ENCODE data around the gene WNT4. TPM values are rescaled to one million over a fixed set of nuclear protein-coding genes. Genes with fewer than 3 reads are reported as not detected.
A peak's percentile ranks its signal among the peaks of the same experiment; 100 is the strongest.

The WNT4 gene
- not detected for total RNA-seq

DNA sequence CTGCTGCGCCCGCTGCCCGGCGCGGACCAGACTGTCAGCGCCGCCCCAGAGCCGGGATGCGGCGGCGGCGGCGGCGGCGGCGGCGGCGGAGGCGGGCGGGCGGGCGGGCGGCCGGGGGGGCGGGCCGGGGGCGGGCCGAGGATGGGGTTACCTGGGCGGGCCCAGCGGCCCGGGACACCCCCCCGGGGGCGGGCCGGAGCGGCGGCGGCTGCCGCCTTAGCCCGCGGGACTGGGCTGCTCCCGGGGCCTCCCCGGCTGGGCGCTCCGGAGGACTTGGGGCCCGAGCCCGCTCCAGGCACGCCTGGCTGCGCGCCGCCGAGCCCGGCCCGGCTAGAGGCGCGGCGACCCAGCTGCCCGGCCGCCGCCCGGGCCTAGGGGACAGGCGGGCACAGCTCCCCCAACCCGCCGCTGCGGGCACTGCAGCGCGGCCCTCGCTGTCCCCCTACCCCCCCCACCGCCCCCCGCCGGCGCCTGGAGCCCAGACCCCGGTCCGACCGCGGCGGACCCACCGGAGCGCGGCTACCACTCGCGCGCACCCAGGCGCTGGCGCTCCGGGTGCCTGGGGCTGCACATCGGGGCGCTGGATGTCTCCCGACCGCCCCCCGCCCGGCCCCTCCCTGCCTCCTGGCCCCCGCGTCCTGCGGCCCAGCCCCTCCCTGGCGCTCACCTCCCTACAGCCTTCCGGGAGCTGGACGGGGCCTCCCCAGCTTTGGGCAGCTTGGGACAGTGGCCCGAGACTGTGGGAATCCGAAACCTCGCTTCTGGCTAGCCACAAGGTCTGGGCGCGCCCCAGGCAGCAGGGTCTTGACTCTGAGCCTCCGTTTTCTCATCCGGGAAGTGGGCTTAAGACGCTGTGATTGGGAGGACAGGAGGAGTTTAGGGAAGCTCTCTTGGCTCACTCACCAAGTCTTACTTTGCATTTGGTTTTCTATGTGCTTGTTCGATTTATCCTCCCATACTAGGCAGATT, at the start of gene WNT4:
TSS of gene WNT4 (minus strand) at position 33 of the 969 bp plus-strand sequence. CDS start 175 bp downstream, outside the sequence.
- Mint-ChIP-seq H3K9me3 (no peaks in the 10 kb centered on the region), H3K27me3 (ENCODE audit: low read depth) (peaks cover 59% of the 10 kb centered on the region), H3K4me1 (ENCODE audit: low read depth) (peaks cover 8% of the 10 kb centered on the region), H3K4me3 (peak within 1 kb of the TSS; percentile 73), H3K36me3 (ENCODE audit: insufficient read depth) (no peaks in the 10 kb centered on the region)
- ATAC-seq, result peak; percentile 62 to 74
- no peak for DNase-seq

DNA sequence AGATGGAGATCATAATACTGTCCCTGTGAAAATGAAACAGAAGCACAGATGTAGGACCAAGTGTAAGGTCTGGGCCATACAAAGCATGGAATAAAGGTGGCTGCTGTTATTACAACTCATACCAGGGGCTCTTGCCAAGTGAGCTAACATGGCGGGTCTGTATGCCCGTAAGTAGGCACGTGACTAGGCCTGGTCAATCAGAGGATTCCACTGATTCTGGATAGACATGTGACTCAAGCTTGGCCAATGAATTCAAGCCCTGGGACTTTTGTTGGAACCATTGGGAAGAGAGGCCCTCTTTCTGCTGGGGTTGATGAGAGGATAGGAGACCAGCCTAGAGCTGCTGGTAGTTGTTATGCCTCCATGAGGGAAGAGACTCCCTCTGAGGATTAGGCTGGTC, 47.8 kb upstream of the WNT4 start:
- DNase-seq, result no peak
- ATAC-seq, result no peak
- Mint-ChIP-seq H3K36me3 (ENCODE audit: insufficient read depth) (no peaks in the 10 kb centered on the region), H3K27me3 (ENCODE audit: low read depth) (peaks cover 16% of the 10 kb centered on the region), H3K4me3 (no peak overlapping the region), H3K4me1 (ENCODE audit: low read depth) (no peaks in the 10 kb centered on the region), H3K9me3 (no peaks in the 10 kb centered on the region)

DNA sequence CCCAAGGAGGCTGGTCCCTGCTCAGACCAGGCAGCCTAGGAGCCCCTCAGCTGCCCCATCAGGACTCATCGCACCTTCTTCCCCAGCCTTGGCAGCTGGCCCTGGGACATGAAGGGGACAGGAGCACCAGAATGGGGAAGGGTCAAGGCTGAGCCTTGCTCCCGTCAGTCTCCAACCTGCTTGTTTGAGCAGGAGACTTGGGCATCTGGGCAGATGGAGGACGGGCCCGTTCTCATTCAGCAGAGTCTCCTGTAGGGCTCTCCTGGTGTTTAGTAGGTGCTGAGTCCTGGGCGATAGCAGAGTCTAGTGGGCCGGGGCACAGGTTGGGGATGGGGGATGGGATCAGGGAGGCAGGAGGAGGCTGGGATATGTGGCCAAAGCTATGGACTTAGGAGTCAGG, 47.4 kb upstream of the WNT4 start:
- no peak for ATAC-seq
- DNase-seq, result no peak
- H3K36me3 Mint-ChIP-seq (ENCODE audit: insufficient read depth), result no peaks in the 10 kb centered on the region
- H3K27me3 Mint-ChIP-seq (ENCODE audit: low read depth), result peaks cover 19% of the 10 kb centered on the region
- no peaks in the 10 kb centered on the region for H3K4me1 Mint-ChIP-seq (ENCODE audit: low read depth)
- no peak overlapping the region for H3K4me3 Mint-ChIP-seq
- no peaks in the 10 kb centered on the region for H3K9me3 Mint-ChIP-seq

DNA sequence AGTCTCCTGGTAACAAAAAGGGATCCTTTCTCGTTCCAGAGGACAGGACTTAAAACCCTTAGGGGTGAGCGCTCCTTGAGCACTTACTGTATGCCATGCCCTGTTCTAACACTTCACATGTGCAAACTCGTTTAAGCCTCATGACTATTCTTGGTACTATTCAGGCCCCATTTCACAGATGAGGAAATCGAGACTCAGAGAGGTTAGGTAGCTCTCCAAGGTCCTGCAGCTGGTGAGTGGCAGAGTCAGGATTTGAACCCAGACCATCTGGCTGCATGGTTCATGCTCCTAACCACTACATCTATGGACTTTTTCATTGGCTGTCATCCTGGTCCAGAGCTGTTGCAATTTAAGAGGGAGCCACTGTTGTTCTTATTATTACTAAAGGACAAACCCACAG, 46.7 kb upstream of the WNT4 start:
- no peak for DNase-seq
- peaks cover 19% of the 10 kb centered on the region for H3K27me3 Mint-ChIP-seq (ENCODE audit: low read depth)
- no peaks in the 10 kb centered on the region for H3K36me3 Mint-ChIP-seq (ENCODE audit: insufficient read depth)
- no peak overlapping the region for H3K4me3 Mint-ChIP-seq
- ATAC-seq, result no peak
- H3K4me1 Mint-ChIP-seq (ENCODE audit: low read depth), result no peaks in the 10 kb centered on the region
- no peaks in the 10 kb centered on the region for H3K9me3 Mint-ChIP-seq

DNA sequence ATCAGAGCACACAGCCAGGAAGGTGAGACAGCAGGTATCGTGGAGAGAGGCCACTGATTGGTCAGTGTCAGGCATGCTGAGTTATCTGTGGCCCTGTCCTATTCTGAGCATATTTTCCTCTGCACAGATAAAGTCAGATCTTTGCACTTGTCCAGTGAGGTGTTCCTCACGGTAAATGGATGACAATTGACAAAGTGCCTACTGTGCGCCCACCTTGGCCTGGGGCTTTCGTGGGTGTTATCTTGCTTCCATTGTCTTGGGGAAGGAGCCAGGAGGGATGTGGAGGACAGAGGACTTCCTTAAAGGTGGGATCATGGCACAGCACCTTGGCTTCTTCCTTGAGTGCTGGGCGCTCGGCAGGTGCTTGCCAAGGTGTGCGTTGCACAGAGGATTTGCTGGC, 46.0 kb upstream of the WNT4 start:
- DNase-seq, result no peak
- H3K9me3 Mint-ChIP-seq, result no peaks in the 10 kb centered on the region
- no peak overlapping the region for H3K4me3 Mint-ChIP-seq
- H3K27me3 Mint-ChIP-seq (ENCODE audit: low read depth), result peaks cover 23% of the 10 kb centered on the region
- no peaks in the 10 kb centered on the region for H3K36me3 Mint-ChIP-seq (ENCODE audit: insufficient read depth)
- ATAC-seq, result no peak
- H3K4me1 Mint-ChIP-seq (ENCODE audit: low read depth), result no peaks in the 10 kb centered on the region

DNA sequence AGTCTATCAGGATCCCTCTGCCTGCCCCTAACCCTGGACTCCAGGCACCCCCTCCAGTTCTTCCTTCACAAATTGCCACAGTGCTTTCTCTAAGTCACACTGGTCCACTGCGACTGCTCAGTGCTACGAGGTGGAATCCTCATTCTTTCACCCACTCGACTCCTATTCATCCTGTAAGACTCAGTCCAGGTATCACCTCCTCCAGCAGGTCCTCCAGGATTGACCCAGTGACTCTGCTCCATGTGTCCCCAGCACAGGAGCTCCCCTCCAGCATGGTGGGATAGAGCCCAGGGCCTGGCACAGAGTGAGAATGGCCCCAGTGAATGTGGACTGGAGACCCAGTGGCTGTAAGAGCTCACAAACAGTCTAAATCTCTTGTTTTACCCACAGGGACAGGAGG, 45.5 kb upstream of the WNT4 start:
- Mint-ChIP-seq H3K4me1 (ENCODE audit: low read depth) (no peaks in the 10 kb centered on the region), H3K9me3 (no peaks in the 10 kb centered on the region), H3K4me3 (no peak overlapping the region), H3K27me3 (ENCODE audit: low read depth) (peaks cover 23% of the 10 kb centered on the region), H3K36me3 (ENCODE audit: insufficient read depth) (no peaks in the 10 kb centered on the region)
- no peak for DNase-seq
- ATAC-seq, result no peak

DNA sequence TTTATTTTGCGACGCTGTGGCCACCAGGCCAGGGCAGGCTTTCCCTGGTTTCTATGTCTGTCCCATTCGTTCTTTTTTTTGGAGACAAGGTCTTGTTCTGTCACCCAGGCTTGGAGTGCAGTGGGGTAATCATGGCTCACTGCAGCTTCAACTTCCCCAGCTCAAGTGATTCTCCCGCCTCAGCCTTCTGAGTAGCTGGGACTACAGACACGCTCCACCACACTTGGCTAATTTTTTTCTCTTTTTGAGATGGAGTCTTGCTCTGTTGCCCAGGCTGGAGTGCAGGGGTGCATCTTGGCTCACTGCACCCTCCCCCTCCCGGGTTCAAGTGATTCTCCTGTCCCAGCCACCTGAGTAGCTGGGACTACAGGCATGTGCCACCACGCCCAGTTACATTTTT, 43.4 kb upstream of the WNT4 start:
- H3K36me3 Mint-ChIP-seq (ENCODE audit: insufficient read depth), result no peaks in the 10 kb centered on the region
- H3K9me3 Mint-ChIP-seq, result no peaks in the 10 kb centered on the region
- DNase-seq, result no peak
- H3K4me3 Mint-ChIP-seq, result no peak overlapping the region
- no peaks in the 10 kb centered on the region for H3K4me1 Mint-ChIP-seq (ENCODE audit: low read depth)
- no peak for ATAC-seq
- H3K27me3 Mint-ChIP-seq (ENCODE audit: low read depth), result peaks cover 31% of the 10 kb centered on the region

DNA sequence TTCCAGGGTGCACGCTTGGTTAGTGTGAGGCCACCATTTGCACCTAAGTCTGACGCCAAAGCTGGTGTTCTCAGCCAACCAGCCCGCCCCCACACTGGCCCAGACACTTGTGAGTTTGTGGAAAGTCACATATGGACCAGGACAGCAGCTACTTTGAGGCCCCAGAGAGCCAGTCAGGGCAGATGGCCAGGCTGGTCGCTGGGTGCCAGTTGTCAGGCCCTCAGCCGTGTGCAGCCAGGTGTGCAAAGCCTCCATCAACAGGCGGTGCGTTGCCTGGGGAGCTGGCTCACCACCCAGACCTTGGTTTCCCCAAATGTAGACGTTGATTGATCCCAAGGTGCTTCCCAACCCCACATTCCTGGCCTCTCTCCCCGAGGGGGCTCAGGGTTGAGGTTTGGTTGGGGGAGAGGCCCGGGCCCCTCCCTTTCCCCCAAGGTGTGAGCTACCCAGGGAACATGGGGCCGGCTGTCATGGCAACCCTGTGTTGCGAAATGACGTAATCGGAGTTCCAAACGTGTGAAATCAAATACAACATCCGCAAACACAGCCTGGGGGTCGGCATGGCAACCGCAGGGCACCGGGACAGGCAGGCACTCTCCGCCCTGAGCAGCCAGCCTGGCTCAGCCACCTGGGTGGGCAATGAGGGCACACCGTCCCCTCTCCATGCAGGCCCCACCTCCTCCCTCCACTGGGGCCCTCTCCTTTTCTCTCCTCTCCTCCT, 42.2 kb upstream of the WNT4 start:
- Mint-ChIP-seq H3K9me3 (no peaks in the 10 kb centered on the region), H3K27me3 (ENCODE audit: low read depth) (peaks cover 31% of the 10 kb centered on the region), H3K4me3 (no peak overlapping the region), H3K36me3 (ENCODE audit: insufficient read depth) (no peaks in the 10 kb centered on the region), H3K4me1 (ENCODE audit: low read depth) (no peaks in the 10 kb centered on the region)
- ATAC-seq (no peak), DNase-seq (no peak)

DNA sequence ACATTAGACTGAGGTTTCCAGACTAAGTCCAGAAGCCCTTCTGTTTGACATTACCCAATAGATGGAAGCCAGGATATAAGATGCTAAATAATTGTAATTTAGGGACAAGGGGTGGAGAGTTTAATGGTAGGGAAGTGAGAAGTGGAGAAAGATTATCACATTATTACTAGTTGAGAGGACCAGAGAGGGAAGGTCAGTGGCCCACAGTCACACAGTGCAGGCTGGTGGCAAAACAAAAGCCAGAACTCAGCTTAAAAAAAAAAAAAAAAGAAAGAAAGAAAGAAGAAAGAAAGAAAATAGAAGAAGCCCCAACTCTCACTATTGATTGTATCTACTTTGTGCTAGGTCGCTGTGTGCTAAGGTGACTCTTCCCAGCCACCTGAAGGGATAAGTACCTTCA, 41.6 kb upstream of the WNT4 start:
- Mint-ChIP-seq H3K4me3 (no peak overlapping the region), H3K27me3 (ENCODE audit: low read depth) (peaks cover 29% of the 10 kb centered on the region), H3K4me1 (ENCODE audit: low read depth) (no peaks in the 10 kb centered on the region), H3K36me3 (ENCODE audit: insufficient read depth) (no peaks in the 10 kb centered on the region), H3K9me3 (no peaks in the 10 kb centered on the region)
- ATAC-seq (no peak), DNase-seq (no peak)

DNA sequence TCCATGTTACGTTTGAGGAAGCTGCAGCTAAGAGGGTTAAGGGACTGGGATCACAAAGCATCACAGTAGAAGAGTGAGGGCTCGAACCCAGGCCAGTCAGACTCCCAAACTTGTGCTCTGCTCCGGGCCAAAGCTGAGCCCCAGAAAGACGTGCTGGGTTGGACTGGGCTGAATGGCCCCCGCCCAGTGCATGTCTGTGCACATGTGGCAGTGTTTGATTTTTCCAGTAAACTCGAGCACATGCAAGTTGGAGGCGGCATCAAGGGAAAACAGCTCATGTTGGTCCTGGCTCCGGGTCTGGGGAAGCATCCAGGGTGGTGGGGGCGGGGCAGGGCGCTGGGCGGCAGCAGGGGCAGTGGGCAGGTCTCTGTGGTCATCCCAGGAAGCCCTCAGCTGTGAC, 39.8 kb upstream of the WNT4 start:
- no peaks in the 10 kb centered on the region for H3K36me3 Mint-ChIP-seq (ENCODE audit: insufficient read depth)
- peaks cover 23% of the 10 kb centered on the region for H3K27me3 Mint-ChIP-seq (ENCODE audit: low read depth)
- H3K9me3 Mint-ChIP-seq, result no peaks in the 10 kb centered on the region
- no peak for ATAC-seq
- DNase-seq, result no peak
- no peak overlapping the region for H3K4me3 Mint-ChIP-seq
- H3K4me1 Mint-ChIP-seq (ENCODE audit: low read depth), result peaks cover 2% of the 10 kb centered on the region

DNA sequence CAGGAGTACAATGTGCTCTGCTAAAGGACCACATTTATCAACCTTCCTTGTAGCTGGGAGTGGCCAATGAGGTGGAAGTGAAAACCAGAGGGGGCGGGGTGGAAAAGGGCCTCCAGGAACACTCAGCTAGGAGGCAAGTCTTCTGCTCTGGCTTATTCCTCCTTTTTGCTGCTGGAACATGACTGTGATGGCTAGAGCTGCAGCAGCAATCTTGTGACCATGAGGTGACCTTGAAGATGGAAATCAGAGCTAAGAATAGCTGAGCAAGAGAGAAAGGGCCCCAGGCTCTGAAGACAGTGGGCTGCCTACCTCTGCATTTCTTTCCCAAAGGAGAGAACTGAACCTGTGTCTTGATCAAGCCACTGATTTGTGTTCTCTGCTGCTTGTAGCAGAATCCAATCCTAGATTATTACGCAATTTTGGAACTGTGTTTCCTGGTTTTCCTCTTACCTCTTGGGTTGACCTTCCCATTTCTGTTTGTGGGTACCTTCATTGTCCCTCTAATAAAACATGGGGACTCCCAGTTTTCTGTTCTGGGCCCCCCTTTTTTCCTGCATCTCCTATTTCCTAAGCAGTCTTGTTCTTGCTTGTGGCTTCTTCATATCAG, 36.4 kb upstream of the WNT4 start:
- H3K9me3 Mint-ChIP-seq, result no peaks in the 10 kb centered on the region
- DNase-seq (no peak), ATAC-seq (no peak)
- peaks cover 10% of the 10 kb centered on the region for H3K27me3 Mint-ChIP-seq (ENCODE audit: low read depth)
- no peak overlapping the region for H3K4me3 Mint-ChIP-seq
- no peaks in the 10 kb centered on the region for H3K36me3 Mint-ChIP-seq (ENCODE audit: insufficient read depth)
- H3K4me1 Mint-ChIP-seq (ENCODE audit: low read depth), result peaks cover 14% of the 10 kb centered on the region

DNA sequence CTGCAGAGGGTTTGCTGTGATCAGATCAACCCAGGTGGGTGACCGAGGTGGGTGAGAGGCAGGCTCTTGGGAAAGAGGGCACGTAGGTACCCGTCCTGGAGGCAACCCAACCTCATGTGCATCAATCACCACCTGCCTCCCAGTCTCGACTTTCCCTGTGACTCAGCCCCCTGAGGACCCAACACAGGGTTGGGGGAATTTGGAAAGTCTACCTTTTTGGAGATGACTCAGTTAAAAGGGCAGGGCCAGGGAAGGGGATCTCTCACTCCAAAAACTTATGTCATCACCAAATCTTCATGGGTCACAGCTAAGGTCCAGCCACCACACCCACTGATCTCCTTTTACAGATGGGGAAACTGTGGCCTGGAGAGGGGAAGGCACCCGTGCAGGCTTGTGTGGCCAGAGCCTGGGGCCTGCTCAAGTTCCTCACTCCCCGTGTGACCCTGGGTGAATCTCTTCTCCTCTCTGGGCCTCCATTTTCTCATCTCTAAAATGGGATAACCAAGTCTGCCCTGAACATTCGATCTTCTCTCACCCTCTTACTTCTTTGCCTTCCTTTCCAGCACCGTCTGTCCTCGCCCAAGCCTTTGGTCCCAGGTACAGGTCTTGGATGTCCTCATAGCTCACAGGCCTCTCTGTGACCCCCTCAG, 34.6 kb upstream of the WNT4 start:
- H3K4me1 Mint-ChIP-seq (ENCODE audit: low read depth), result peaks cover 14% of the 10 kb centered on the region
- peaks cover 8% of the 10 kb centered on the region for H3K27me3 Mint-ChIP-seq (ENCODE audit: low read depth)
- H3K36me3 Mint-ChIP-seq (ENCODE audit: insufficient read depth), result no peaks in the 10 kb centered on the region
- no peak overlapping the region for H3K4me3 Mint-ChIP-seq
- H3K9me3 Mint-ChIP-seq, result no peaks in the 10 kb centered on the region
- DNase-seq, result no peak
- ATAC-seq, result peak; percentile 42 to 51

DNA sequence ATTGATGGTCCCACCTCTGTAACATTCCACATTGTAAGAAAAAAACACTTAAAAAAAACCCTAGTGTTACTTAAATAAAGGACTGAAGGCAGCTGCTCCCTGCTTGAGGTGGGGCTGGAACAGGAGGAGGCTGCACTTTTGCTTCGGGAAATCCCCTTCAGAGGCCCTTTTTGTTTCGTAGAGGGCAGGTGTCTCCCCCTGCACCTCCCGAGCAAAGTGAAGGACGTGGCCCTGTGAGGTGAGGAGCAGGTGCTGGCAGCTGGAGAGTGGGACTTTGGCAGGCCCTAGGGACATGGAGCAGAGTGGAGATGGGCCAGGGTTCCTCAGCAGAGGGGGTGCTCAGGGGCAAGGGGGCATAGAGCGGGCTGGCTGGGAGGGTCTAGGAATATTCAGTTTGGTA, 33.4 kb upstream of the WNT4 start:
- peak; percentile 82 to 83 for ATAC-seq
- no peak for DNase-seq
- Mint-ChIP-seq H3K9me3 (no peaks in the 10 kb centered on the region), H3K27me3 (ENCODE audit: low read depth) (no peaks in the 10 kb centered on the region), H3K36me3 (ENCODE audit: insufficient read depth) (no peaks in the 10 kb centered on the region), H3K4me1 (ENCODE audit: low read depth) (peaks cover 14% of the 10 kb centered on the region), H3K4me3 (no peak overlapping the region)

Data from activated T-cell treated with anti-CD3 and anti-CD28 coated beads, Interleukin-2, amount 50 U/mL, for 4 hours (primary cell).